ENCODE measurements around the gene SPG11.

SPG11 gene

GRCh38 chr15:44516436-44516835 is 147.0 kb downstream of the SPG11 start:
- no peak for DNase-seq

Data from NCI-H2107 (cell line).